GM21737 (cell line): ENCODE data around the gene SNRPA1.

Experiments used
- ATAC-seq: cut with Tn5 transposase; IDR thresholded peaks from one replicate; pipeline ENCODE4 v1.9.1; 2021; ENCODE audit warnings: mild to moderate bottlenecking, moderate library complexity; ENCODE audit not compliant: unreplicated experiment

The SNRPA1 gene

GRCh38 chr15:101320501-101321052, 25.5 kb upstream of the SNRPA1 start:
- no peak for ATAC-seq

DNA sequence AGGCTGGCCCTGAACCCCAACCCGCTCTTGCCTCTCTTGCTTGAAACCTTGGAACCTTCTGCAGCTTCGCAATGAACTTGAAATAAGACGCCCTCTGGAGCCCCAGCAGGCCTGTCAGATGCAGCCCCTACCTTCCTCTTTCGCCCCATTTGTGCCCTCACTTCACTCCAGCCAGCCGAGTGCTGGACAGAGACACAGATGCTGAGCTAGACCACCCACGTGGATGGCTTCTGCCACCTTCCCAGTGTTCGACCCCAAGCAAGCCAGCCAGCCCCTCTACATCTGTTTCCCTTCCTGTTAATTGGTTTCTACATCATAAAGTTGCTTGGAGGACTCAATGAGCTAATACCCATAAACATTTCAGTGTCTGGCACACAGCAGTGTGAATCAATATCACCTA, 23.8 kb upstream of the SNRPA1 start:
- no peak for ATAC-seq

DNA sequence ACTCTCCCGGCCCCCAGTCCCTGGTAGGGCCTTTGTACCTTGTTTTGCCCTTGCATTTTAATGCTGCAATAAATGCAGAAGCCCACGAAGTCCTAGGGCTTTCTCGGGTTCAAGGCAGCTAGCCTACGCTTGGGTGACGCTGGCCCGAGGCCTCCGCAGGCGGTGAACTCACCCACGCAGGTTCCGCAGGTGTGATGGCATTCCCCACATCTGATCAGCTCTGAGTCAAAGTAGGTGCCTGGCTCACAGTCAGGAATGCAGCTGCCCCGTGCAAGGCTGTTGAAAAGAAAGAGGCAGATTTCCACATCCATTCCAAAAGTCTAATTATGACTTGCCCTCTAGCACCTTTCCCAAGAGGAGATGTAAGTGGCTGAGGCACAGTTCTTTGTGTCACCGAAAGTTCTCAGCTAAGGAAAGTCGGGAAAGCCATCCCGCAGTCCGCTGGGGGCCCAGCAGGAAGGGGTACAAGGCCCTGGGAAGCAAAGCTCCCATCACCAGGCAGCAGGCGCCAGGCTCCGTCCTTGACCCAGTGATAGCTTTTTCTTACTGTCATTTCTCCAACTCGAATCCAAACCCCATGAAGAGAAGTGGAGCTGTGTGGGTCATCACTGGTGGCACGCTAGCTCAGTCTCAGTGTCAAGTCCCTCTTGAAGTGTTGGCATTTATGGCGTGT, 23.2 kb upstream of the SNRPA1 start:
- ATAC-seq, result no peak

- no peak for ATAC-seq
Observed at GRCh38 chr15:101317336-101317872, 22.4 kb upstream of the SNRPA1 start.

GRCh38 chr15:101316529-101316928, 21.5 kb upstream of the SNRPA1 start:
- no peak for ATAC-seq

DNA sequence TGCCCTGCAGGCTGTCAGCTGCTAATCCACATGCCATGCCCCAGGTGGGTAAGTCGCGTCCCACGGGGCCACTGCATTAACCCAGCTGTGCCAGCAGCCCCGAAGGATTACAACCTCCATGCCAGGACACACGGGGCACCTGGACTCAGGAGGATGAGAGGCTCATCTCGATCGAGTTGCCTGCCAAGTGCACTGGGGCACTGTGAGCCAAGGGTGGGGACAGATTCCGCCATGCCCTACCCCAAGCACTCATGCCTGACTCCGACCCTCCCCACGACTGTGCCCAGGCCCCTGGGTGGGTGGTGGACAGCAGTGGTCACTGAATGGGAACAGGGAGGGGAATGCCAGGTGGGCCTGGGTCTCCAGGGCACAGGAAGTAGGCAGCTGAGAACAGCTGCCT, 20.7 kb upstream of the SNRPA1 start:
- no peak for ATAC-seq

DNA sequence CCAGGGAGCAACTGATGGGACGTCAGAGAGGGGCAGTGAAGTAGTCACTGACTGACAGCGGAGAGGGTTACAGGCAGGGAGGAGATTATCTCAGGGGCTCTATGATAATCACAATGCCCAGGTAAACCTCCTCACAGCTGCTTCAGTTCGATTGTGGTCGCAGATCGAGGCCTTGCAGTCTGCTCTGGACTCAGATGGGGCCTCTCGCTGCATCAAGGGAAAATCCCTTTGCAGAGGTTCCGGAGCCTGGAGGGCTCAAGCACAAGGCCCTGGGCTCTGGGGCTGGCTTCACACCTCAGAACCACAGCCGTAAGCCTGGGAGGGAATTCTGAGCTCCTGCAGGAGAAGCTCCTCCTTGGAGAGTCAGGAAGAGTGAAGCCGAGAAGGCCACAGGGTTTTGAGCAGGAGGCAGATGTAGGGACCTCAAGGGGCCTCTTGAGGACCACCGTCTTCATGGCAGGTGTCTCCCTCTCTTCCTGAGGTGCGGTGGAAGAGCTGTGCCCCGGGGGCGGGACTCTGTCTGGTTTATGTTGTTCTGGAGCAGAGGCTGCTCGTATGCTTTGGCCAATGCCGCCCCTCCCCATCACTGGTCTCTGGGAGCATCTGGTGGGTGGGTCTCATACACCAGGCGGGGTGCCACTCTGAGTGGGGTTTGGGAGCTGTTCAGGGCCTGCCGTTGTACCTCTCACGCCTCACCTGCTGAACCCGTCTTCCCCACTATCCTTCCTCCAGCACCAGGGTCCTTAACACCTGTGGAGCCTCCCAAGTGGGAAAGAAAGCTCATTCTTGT, 19.5 kb upstream of the SNRPA1 start:
- no peak for ATAC-seq

DNA sequence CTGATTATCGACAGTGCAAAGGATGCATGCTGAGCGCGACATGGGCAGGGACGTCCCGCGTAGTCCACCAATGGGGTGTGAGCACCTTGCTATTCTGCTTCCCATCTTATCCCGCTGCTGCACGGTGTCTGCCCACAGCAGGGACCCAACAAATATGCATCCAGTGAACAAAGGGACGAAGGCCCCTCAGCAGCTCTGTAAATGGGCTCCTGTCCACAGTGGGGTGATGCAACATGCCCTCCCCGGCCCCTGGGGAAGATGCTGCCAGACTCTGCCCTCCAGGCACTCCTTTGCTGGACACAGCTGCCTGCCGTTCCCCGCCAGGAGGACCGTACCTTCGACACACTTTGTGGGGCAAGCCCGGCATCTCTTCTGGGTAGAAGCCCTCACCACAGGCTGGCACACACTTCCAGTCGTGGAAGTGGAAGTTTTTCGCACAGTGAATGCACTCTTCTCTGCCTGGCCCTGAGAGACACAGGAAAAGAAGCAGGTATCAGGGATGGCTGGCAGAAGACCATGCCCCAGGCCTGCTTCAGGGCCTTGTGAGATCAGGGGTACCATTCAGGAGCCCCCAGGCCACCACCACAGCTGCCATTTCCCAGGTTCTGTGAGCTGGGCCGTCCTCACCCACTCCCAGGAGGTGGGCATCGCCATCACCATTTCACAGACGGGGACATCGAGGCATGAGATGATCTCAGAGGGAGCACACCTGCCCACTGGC, 18.2 kb upstream of the SNRPA1 start:
- no peak for ATAC-seq

DNA sequence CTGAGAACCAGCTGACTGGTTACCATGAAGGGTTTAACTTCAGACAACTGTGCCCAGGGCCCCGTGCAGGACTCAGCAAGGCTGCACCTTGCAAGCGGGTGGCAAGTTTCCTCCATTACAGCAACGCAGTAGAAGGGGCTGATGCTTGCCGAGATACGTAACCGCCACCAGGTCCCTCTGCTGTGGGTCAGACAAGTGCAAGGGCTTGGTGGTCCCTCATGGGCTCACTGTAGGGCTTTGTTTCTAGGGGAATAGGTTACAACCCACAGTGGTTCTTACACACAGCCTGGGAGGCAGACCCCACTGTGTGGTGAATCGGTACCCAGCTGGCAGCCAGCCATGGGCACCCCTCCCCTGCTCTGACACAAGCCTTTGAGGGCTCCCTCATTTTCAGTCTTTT, 15.5 kb upstream of the SNRPA1 start:
- ATAC-seq, result no peak

DNA sequence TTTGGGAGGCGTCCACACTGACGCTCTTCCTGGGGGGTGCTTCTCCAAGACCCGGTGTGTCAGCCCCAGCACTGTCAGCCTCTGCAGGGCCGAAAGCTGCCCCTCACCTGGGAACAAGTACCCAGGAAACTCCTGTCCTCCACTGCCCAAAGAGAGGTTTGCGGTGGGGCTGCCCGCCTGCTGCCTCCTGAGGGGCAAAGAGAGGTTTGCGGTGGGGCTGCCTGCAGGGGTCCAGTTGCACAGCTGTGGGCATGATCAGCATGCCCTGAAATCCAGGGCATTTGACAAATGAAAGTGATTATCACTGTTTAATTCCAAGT, 15.1 kb upstream of the SNRPA1 start:
- ATAC-seq, result no peak

- ATAC-seq, result no peak
Observed at GRCh38 chr15:101309436-101310160, 14.6 kb upstream of the SNRPA1 start.

DNA sequence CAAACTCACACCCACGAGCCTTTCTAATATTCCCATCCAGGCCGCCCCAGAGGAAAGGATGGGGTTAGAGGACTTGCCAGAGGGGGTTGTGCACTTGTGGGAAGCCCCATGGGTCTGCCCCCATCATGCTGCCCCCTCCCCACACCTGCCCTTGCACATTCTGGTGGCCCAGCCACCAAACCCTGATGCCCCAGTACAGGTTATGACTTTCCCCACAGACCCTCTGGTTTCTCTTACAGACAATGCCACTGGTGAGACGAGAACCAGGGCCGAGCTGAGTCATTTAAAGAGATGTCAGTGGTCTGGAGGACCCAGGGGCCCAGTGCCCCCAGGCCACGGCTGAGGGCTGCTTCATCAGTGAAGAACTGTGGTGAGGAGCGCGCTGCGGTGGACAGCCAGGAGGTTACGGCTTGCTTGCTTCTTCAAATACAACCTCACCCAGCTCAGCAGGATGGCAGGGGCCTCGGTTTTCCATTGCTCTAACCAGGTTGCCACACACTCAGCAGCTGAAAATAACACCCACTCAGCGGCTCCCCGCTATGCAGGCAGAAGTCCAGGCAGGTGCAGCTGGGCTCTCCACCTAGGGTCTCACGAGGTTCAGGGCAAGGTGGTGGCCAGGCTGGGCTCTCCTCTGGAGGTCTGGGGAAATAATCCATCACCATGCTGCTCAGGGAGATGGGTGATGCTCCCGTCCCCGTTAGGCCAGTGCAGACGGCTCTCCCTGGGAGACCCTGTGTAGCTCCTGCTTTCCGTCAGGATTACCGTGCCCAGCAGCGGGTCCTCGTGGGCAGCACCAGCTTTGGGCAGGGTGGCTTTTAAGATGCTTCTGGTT, 13.8 kb upstream of the SNRPA1 start:
- no peak for ATAC-seq

GRCh38 chr15:101307897-101308603, 13.0 kb upstream of the SNRPA1 start:
- ATAC-seq, result no peak

- ATAC-seq, result no peak
Observed at GRCh38 chr15:101307048-101307896, 12.2 kb upstream of the SNRPA1 start.

DNA sequence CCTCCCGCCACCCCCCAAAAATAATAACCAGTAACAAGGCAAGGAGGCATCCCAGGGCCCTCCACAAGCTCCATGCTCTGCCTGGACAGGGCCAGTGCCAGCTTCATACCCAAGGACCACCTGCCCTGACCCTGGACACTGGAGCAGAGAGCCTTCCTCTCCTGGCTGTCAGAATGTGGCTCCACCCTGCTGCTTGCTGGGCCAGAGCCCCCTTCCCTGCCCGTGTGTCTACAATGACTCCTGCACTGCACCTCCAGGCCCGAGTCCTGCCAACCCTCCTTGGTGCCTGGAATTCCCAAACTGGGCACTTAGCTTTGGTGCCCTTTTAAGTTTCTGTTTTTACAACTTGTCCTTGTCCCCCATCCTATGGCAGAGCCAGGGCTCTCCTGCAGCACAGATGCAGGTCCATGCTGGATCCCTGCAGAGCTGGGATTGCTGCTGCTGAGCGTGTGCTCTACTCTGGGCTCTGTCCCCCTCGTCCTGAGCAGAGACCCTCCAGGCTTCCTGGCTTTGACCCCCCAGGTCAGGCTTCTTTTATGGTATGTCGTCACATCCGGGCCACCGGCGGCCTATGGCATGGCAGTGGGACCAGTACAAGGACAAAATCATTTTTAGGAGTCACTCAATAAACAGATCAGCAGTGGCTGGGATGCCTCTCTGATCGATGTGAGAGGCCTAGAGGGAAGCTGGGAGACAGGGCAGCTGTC, 11.4 kb upstream of the SNRPA1 start:
- no peak for ATAC-seq

DNA sequence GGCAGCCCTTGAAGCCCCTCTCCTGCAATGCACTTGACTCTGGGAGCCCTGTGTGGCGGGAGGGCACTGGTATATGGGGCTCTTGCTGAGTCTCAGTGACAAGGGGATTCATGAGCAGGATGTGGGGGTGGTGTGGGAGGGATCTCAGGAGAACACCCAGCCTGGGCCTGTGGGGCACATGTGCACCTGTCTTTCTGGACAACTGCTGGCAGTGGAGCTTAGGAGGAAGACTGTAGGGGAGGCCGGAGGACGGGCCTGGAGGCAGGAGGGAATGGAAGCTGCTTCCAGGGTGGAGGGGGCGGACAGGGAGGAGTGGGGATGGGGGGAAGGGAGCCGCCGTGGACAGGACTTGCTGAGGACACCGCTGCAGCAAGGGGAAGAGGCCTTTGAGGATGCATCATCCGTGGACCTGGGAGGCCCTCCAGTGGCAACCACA, 10.8 kb upstream of the SNRPA1 start:
- no peak for ATAC-seq

GRCh38 chr15:101303408-101303807, 8.4 kb upstream of the SNRPA1 start:
- ATAC-seq, result no peak
